Thymus (tissue), 11 donors: ENCODE results near the gene GNAO1. TPM values are rescaled to one million over a fixed set of nuclear protein-coding genes. Genes with fewer than 3 reads are reported as not detected.

Experiments used
- DNase-seq, 9 donors: peaks; one replicate each; pipeline ENCODE4 v3.0.0-alpha.2; 2013; ENCODE audit warnings: low spot score in 9 of 9, low read depth in 6 of 9, missing footprints in 1 of 9
- H3K27ac ChIP-seq, 2 donors: one replicate each; pipeline ENCODE4 v1.5.1; 2013; ENCODE audit warnings: control low read depth in 1 of 2, low read depth in 1 of 2, low read length in 1 of 2, mild to moderate bottlenecking in 1 of 2, moderate library complexity in 1 of 2
- H3K27me3 ChIP-seq, 2 donors: one replicate each; pipeline ENCODE4 v1.5.1; 2013; ENCODE audit warnings: low read length in 1 of 2; ENCODE audit not compliant: control insufficient read depth in 2 of 2, insufficient read depth in 1 of 2
- H3K36me3 ChIP-seq, 2 donors: one replicate each; pipeline ENCODE4 v1.5.1; 2013; ENCODE audit warnings: low read length in 1 of 2, mild to moderate bottlenecking in 1 of 2, moderate library complexity in 1 of 2; ENCODE audit not compliant: control insufficient read depth in 2 of 2, insufficient read depth in 2 of 2
- H3K4me1 ChIP-seq, 2 donors: one replicate each; pipeline ENCODE4 v1.5.1; 2013; ENCODE audit warnings: low read length in 2 of 2; ENCODE audit not compliant: control insufficient read depth in 2 of 2, insufficient read depth in 2 of 2
- H3K4me3 ChIP-seq, 2 donors: one replicate each; pipeline ENCODE4 v1.5.1; 2013; ENCODE audit warnings: low read length in 2 of 2, control low read depth in 1 of 2, mild to moderate bottlenecking in 1 of 2
- H3K9me3 ChIP-seq, 2 donors: one replicate each; pipeline ENCODE4 v1.5.1; 2013; ENCODE audit warnings: low read length in 1 of 2, mild to moderate bottlenecking in 1 of 2; ENCODE audit not compliant: control insufficient read depth in 2 of 2, insufficient read depth in 1 of 2
- WGBS: extraction: QIAGEN DNeasy Blood & Tissue Kit; methylation state at CpG from one replicate; pipeline ENCODE4 v1.1.7; 2013; 5-methylcytosine and 5-hydroxymethylcytosine counted together
- polyA plus RNA-seq: library from polyadenylated mRNA; stranded (reverse); fragments of 200-250 nt; gene quantifications from one replicate; pipeline ENCODE4 v1.2.3, GENCODE V29; 2013
- total RNA-seq: library from RNA; stranded (reverse); fragments of 120-200 nt; gene quantifications from one replicate; pipeline ENCODE4 v1.2.4, GENCODE V29; 2013
- donor health status: healthy.

Gene GNAO1
- total and polyA plus RNA-seq, 2 donors: 0.24 to 2.2 TPM

DNA sequence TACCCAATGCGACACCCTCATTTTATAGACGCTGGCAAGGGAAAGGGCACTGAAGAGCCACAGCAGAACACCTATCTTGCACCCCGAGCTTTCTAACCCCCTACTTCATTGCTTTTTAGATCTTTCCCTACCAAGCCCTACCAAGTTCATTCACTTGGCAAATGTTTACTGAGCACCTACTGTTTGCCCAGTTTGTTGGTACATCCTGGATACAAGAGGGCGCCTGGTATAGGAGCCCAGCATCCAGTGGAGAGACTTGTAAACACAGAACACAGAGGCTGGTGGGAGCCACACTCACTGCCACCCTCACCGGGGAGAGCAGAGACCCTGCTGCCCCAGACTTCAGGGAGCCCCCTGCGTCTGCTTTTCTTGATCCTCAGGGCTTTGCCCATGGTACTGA is 112.6 kb downstream of the GNAO1 start:
- Histone ChIP-seq H3K36me3 (no peaks in the 10 kb centered on the region), H3K27ac (no peak overlapping the region), H3K4me3 (no peak overlapping the region), H3K4me1 (no peaks in the 10 kb centered on the region), H3K27me3 (no peaks in the 10 kb centered on the region), H3K9me3 (no peaks in the 10 kb centered on the region)
- WGBS: 97% methylated on average over 6 of the region's 6 CpGs
- no peak for DNase-seq

GRCh38 chr16:56305956-56306565 is 114.8 kb downstream of the GNAO1 start:
- no peaks in the 10 kb centered on the region for H3K36me3 ChIP-seq
- no peak for DNase-seq

GRCh38 chr16:56306690-56307533 is 115.6 kb downstream of the GNAO1 start:
- 93% methylated on average over 16 of the region's 16 CpGs for WGBS
- Histone ChIP-seq H3K27me3 (no peaks in the 10 kb centered on the region), H3K4me1 (no peaks in the 10 kb centered on the region), H3K9me3 (no peaks in the 10 kb centered on the region), H3K4me3 (no peak overlapping the region), H3K36me3 (no peaks in the 10 kb centered on the region), H3K27ac (no peak overlapping the region)
- DNase-seq: no peak

More at GRCh38 chr16:56305956-56306565, 114.8 kb downstream of the GNAO1 start:
- 82% methylated on average over 9 of the region's 9 CpGs for WGBS
- no peak overlapping the region for H3K4me3 ChIP-seq
- no peaks in the 10 kb centered on the region for H3K4me1 ChIP-seq
- H3K9me3 ChIP-seq: no peaks in the 10 kb centered on the region
- no peak overlapping the region for H3K27ac ChIP-seq
- no peaks in the 10 kb centered on the region for H3K27me3 ChIP-seq

- no peak overlapping the region for H3K4me3 ChIP-seq
- H3K4me1 ChIP-seq: no peaks in the 10 kb centered on the region
- H3K36me3 ChIP-seq: no peaks in the 10 kb centered on the region
- no peaks in the 10 kb centered on the region for H3K9me3 ChIP-seq
- H3K27me3 ChIP-seq: no peaks in the 10 kb centered on the region
- over 99% methylated on average over 2 of the region's 2 CpGs for WGBS
- DNase-seq: no peak
- H3K27ac ChIP-seq: no peak overlapping the region
Measured at GRCh38 chr16:56307534-56307873, 116.2 kb downstream of the GNAO1 start.

DNA sequence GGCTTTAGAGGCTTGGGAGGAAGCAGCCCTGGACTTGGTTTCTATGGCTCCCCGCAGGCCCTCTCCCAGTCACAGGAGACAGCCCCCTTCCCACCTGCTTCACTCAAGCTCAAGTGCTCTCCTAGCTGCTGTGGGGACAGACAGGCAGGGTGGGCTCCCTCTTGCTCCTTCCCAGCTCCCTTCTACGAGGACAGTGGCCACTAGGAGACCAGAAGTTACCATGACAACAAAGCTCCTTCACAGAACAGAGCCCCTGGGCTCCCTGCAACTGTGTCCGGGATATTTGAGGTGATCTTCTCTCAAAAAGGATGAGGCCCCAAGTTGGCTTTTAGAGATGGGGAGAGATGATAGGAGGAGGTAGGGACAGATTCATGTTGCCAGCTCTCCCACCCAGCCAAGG is 117.7 kb downstream of the GNAO1 start:
- DNase-seq: no peak
- H3K4me1 ChIP-seq: no peaks in the 10 kb centered on the region
- no peaks in the 10 kb centered on the region for H3K9me3 ChIP-seq
- 95% methylated on average over 3 of the region's 3 CpGs for WGBS
- H3K27ac ChIP-seq: no peak overlapping the region
- H3K36me3 ChIP-seq: no peaks in the 10 kb centered on the region
- H3K27me3 ChIP-seq: no peaks in the 10 kb centered on the region
- H3K4me3 ChIP-seq: no peak overlapping the region

- Histone ChIP-seq H3K9me3 (no peaks in the 10 kb centered on the region), H3K27ac (no peak overlapping the region), H3K4me1 (no peaks in the 10 kb centered on the region), H3K4me3 (no peak overlapping the region), H3K36me3 (no peaks in the 10 kb centered on the region), H3K27me3 (no peaks in the 10 kb centered on the region)
- 96% methylated on average over 2 of the region's 2 CpGs for WGBS
- DNase-seq: no peak
Measured at GRCh38 chr16:56310690-56311089, 119.4 kb downstream of the GNAO1 start.

- Histone ChIP-seq H3K4me1 (no peaks in the 10 kb centered on the region), H3K27ac (no peak overlapping the region), H3K9me3 (no peaks in the 10 kb centered on the region), H3K4me3 (no peak overlapping the region), H3K27me3 (no peaks in the 10 kb centered on the region), H3K36me3 (no peaks in the 10 kb centered on the region)
- 93% methylated on average over 13 of the region's 13 CpGs for WGBS
- peak in 2 of 9 donors; percentile 19 to 31 for DNase-seq
Measured at GRCh38 chr16:56311208-56312027, 120.1 kb downstream of the GNAO1 start.

GRCh38 chr16:56312028-56312300 is 120.7 kb downstream of the GNAO1 start:
- WGBS: 85% methylated on average over 11 of the region's 11 CpGs
- no peaks in the 10 kb centered on the region for H3K9me3 ChIP-seq
- H3K36me3 ChIP-seq: no peaks in the 10 kb centered on the region
- H3K27me3 ChIP-seq: no peaks in the 10 kb centered on the region
- no peak for DNase-seq
- H3K4me1 ChIP-seq: no peaks in the 10 kb centered on the region
- no peak overlapping the region for H3K4me3 ChIP-seq
- H3K27ac ChIP-seq: no peak overlapping the region

DNA sequence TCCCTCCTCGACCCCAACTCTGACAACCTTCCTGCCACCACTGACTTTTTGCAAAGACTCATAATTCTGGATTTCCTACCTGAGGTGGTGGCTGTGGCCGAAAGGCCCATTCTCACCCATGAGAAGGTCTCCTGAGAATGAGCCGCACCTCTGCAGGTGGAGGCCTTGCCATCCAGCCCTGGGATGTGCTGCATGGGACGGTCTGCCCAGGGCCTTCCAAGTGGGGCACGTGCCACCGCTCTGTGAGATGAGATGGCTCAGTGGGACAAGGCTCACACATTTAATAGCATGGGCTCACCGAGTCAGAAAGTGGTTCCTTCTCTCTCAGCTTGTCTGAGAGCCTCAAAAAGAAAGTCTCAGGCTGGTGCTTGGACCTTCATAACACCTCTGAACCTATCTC is 121.3 kb downstream of the GNAO1 start:
- H3K4me1 ChIP-seq: no peaks in the 10 kb centered on the region
- no peaks in the 10 kb centered on the region for H3K9me3 ChIP-seq
- H3K4me3 ChIP-seq: no peak overlapping the region
- no peak for DNase-seq
- H3K27ac ChIP-seq: no peak overlapping the region
- no peaks in the 10 kb centered on the region for H3K36me3 ChIP-seq
- 98% methylated on average over 7 of the region's 7 CpGs for WGBS
- no peaks in the 10 kb centered on the region for H3K27me3 ChIP-seq
